Activated T-helper 1 cell treated with anti-CD3 and anti-CD28 coated beads, Interleukin-12 subunit alpha, Interleukin-12 subunit beta, Interleukin-2, Interleukin-4 antibody, amounts not matched to agents 30 ng/mL and 10 ng/mL and 1 ng/mL, durations not matched to agents 14 hours and 24 hours and 36 hours (primary cell): ENCODE measurements around the gene PAPPA2. TPM values are rescaled to one million over a fixed set of nuclear protein-coding genes. Genes with fewer than 3 reads are reported as not detected.
"Not testable (repeated sequence)": the region's sequence is repeated elsewhere in the genome, so short reads cannot be mapped to it uniquely, and the experiment has no call there.

Experiments used
- DNase-seq: peaks from one replicate; pipeline ENCODE4 v3.0.0; 2021; ENCODE audit warnings: low spot score
- H3K27ac Mint-ChIP-seq: one replicate; pipeline ENCODE4 v1.8.0; 2021; ENCODE audit warnings: mild to moderate bottlenecking, mixed read lengths
- H3K27me3 Mint-ChIP-seq: one replicate; pipeline ENCODE4 v1.8.0; 2022; ENCODE audit warnings: mild to moderate bottlenecking, moderate library complexity, mixed read lengths; ENCODE audit not compliant: insufficient read depth
- H3K36me3 Mint-ChIP-seq: one replicate; pipeline ENCODE4 v1.8.0; 2021; ENCODE audit warnings: low read depth, mixed read lengths
- H3K4me1 Mint-ChIP-seq: one replicate; pipeline ENCODE4 v1.8.0; 2021; ENCODE audit warnings: low read depth, mixed read lengths
- H3K4me3 Mint-ChIP-seq: one replicate; pipeline ENCODE4 v1.8.0; 2021; ENCODE audit warnings: mild to moderate bottlenecking, moderate library complexity, mixed read lengths
- H3K9me3 Mint-ChIP-seq: one replicate; pipeline ENCODE4 v1.8.0; 2021; ENCODE audit warnings: mixed read lengths
- intact Hi-C: fragments of 100-400 bp; cut with micrococcal nuclease; formaldehyde crosslinking; loops from one replicate; pipeline ENCODE4 v1.15.1; 2024
- total RNA-seq: library from RNA; stranded (reverse); gene quantifications from 2 replicates; pipeline ENCODE4 v1.2.3, GENCODE V29; 2022

Gene PAPPA2, protein sequence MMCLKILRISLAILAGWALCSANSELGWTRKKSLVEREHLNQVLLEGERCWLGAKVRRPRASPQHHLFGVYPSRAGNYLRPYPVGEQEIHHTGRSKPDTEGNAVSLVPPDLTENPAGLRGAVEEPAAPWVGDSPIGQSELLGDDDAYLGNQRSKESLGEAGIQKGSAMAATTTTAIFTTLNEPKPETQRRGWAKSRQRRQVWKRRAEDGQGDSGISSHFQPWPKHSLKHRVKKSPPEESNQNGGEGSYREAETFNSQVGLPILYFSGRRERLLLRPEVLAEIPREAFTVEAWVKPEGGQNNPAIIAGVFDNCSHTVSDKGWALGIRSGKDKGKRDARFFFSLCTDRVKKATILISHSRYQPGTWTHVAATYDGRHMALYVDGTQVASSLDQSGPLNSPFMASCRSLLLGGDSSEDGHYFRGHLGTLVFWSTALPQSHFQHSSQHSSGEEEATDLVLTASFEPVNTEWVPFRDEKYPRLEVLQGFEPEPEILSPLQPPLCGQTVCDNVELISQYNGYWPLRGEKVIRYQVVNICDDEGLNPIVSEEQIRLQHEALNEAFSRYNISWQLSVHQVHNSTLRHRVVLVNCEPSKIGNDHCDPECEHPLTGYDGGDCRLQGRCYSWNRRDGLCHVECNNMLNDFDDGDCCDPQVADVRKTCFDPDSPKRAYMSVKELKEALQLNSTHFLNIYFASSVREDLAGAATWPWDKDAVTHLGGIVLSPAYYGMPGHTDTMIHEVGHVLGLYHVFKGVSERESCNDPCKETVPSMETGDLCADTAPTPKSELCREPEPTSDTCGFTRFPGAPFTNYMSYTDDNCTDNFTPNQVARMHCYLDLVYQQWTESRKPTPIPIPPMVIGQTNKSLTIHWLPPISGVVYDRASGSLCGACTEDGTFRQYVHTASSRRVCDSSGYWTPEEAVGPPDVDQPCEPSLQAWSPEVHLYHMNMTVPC (N-terminal part only)
- 0.10 and 0.22 TPM in 2 replicates for total RNA-seq

DNA sequence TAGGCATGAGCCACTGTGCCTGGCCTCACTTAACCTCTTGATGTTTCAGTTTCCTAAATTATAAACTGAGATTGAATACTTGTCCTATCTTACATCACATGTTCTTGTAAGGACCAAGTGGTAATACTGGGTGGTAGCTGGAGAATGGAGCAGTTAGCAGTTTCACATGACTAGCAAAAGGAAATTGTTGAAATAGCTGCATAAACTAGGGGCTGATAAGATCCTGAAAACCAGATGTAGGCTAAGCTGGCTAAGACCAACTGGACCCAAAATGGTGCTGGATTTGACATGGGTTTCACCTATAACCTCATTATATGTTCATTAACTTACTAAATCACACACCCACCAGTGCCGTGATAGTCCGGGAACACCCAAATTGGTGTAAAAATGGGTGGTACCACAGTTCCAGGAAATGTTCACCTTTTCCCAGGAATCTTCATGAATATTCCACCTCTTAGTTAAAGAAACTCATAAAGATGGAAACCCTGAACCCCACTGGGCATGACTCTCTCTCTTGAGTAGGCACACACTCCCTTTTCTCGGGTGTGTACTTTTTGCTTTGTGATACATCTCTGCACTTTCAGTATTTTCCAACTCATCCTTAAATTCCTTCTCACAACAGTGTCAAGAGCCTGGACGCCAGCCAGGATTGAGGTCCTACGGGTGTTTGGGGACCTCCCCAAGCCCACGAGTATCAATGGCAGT, at the start of gene PAPPA2:
Gene PAPPA2, plus strand, starts transcription at position 502 of the 705 bp plus-strand sequence. CDS start 93,148 bp downstream, outside the sequence.
- H3K36me3 Mint-ChIP-seq: no peaks in the 10 kb centered on the region
- H3K9me3 Mint-ChIP-seq: no peaks in the 10 kb centered on the region
- no peaks in the 10 kb centered on the region for H3K4me1 Mint-ChIP-seq
- H3K4me3 Mint-ChIP-seq: no peak within 1 kb of the TSS
- no peak within 1 kb of the TSS for H3K27ac Mint-ChIP-seq
- intact Hi-C loops: no loop called here
- H3K27me3 Mint-ChIP-seq: no peaks in the 10 kb centered on the region
- DNase-seq: no peak

DNA sequence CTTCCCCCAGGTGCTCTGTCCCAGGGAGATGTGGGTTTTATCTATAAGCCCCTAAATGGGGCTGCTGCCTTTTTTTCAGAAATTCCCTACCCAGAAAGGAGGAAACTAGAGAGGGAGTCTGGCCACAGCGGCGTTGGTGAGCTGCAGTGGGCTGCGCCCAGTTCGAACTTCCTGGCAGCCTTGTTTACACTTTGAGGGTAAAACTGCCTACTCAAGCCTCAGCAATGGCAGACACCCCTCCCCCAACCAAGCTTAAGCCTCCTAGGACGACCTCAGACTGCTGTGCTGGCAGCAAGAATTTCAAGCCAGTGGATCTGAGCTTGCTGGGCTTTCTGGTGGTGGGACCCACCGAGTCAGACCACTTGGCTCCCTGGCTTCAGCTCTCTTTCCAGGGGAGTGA, 46.2 kb upstream of the PAPPA2 start:
- no peaks in the 10 kb centered on the region for H3K9me3 Mint-ChIP-seq
- no peak for DNase-seq
- no peaks in the 10 kb centered on the region for H3K36me3 Mint-ChIP-seq
- H3K4me1 Mint-ChIP-seq: no peaks in the 10 kb centered on the region
- no peak overlapping the region for H3K27ac Mint-ChIP-seq
- H3K4me3 Mint-ChIP-seq: no peak overlapping the region
- intact Hi-C loops: no loop called here
- H3K27me3 Mint-ChIP-seq: no peaks in the 10 kb centered on the region

DNA sequence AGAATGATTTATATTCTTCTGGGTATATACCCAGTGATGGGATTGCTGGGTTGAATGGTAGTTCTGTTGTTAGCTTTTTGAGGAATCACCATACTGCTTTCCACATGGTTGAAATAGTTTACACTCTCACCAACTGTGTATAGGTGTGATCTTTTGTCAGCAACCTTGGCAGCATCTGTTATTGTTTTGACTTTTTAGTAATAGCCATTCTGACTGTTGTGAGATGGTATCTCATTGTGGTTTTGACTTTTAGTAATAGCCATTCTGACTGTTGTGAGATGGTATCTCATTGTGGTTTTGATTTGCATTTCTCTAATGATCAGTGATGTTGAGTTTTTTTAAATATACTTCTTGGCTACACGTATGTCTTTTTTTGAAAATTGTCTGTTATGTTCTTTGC, 43.4 kb upstream of the PAPPA2 start:
- H3K27ac Mint-ChIP-seq, intact Hi-C loops, H3K27me3 Mint-ChIP-seq: not testable (repeated sequence)

DNA sequence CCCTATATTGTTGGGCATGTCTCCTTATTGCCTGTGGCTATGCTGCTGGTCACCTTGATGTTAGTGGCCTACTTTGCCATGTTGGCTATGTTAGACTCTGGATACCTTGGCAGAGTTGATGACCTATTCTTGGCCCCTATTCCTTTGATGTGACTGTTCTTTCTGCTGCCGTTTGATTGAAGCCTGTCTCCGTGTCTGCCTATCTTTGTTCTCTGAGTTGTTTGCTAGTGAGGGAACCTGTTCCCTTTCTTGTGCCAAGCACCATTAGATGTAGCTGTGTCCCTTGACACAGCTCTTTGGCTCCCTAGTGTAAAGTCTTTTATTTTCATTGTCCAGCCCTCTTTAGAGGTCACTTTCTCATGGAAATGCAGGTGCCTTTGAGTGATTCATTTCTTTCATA, 28.7 kb upstream of the PAPPA2 start:
- Mint-ChIP-seq H3K36me3 (no peaks in the 10 kb centered on the region), H3K27ac (no peak overlapping the region), H3K27me3 (no peaks in the 10 kb centered on the region), H3K4me3 (no peak overlapping the region), H3K9me3 (no peaks in the 10 kb centered on the region), H3K4me1 (no peaks in the 10 kb centered on the region)
- intact Hi-C loops: loop anchor here (5.0 kb wide), 1 partner anchor 902 kb away; no protein-coding TSS in a partner anchor
- DNase-seq: no peak

More for the DNA sequence above, 43.4 kb upstream of the PAPPA2 start:
- H3K4me3 Mint-ChIP-seq, H3K4me1 Mint-ChIP-seq, DNase-seq, H3K36me3 Mint-ChIP-seq, H3K9me3 Mint-ChIP-seq: not testable (repeated sequence)

DNA sequence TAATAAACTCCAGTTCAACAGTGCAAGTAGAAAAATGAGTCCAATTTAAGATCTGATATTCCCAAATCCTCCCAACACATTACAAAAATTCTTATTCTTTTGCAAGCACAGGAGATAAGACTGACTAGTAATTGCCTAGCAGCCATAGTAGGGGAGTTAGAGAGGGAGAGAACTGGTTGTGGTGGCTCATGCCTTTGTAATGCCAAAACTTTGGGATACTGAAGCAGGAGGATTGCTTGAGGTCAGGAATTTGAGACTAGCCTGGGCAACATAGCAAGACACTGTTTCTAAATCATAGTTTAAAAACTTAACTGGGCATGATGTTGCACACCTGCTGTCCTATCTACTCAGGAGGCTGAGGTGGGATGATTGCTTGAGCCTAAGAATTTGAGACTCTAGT, 26.7 kb upstream of the PAPPA2 start:
- Mint-ChIP-seq H3K4me1 (no peaks in the 10 kb centered on the region), H3K9me3 (no peaks in the 10 kb centered on the region), H3K36me3 (no peaks in the 10 kb centered on the region), H3K4me3 (no peak overlapping the region), H3K27me3 (no peaks in the 10 kb centered on the region), H3K27ac (no peak overlapping the region)
- no peak for DNase-seq
- intact Hi-C loops: no loop called here

- Mint-ChIP-seq H3K4me3 (no peak overlapping the region), H3K27me3 (no peaks in the 10 kb centered on the region), H3K27ac (no peak overlapping the region), H3K4me1 (no peaks in the 10 kb centered on the region), H3K36me3 (no peaks in the 10 kb centered on the region), H3K9me3 (no peaks in the 10 kb centered on the region)
- intact Hi-C loops: no loop called here
- DNase-seq: no peak
These were observed 22.8 kb upstream of the PAPPA2 start for GRCh38 chr1:176440176-176440575.

DNA sequence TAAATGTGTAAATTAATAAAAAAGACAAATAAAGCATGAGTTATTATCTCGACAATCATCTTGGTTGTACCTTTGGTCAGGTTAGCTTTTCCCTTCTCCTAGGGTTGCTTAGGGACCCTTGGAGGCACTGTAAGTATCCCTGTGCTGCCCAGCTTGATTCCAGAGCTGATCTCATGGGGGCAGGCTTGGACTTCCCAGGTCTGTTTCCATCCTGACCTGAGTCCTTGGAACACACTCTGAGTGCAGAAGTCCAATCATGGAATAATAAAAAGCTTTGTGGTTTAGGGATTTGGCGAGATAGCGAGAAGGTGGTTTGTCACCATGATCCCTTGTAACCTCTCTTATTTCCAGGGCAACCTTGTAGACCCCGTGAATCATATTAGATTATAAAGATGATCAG, 18.7 kb upstream of the PAPPA2 start:
- Mint-ChIP-seq H3K36me3 (no peaks in the 10 kb centered on the region), H3K4me1 (no peaks in the 10 kb centered on the region), H3K27me3 (peaks cover 2% of the 10 kb centered on the region), H3K9me3 (no peaks in the 10 kb centered on the region), H3K27ac (no peak overlapping the region), H3K4me3 (no peak overlapping the region)
- intact Hi-C loops: no loop called here
- no peak for DNase-seq

DNA sequence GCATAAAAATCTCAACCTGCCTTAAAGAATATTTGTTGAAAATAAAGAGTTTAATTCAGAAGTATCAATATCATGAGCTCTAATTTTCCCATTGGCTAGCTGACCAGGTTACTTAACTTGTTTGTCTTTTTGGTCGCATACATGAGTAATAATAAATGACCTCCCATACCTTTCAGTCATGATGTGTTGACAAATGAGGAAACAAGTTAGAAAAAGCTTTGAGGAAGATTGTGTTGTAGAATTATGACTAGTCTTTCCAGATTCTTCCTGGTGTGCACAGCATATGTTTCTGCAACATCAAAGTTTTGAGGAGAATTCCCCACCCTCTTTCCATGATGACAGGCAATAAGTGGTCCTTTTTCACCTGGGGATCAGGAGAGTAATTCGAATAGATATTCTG, 17.6 kb upstream of the PAPPA2 start:
- no peaks in the 10 kb centered on the region for H3K9me3 Mint-ChIP-seq
- DNase-seq: no peak
- H3K4me3 Mint-ChIP-seq: no peak overlapping the region
- H3K27ac Mint-ChIP-seq: no peak overlapping the region
- H3K4me1 Mint-ChIP-seq: no peaks in the 10 kb centered on the region
- H3K27me3 Mint-ChIP-seq: peaks cover 2% of the 10 kb centered on the region
- intact Hi-C loops: no loop called here
- no peaks in the 10 kb centered on the region for H3K36me3 Mint-ChIP-seq

DNA sequence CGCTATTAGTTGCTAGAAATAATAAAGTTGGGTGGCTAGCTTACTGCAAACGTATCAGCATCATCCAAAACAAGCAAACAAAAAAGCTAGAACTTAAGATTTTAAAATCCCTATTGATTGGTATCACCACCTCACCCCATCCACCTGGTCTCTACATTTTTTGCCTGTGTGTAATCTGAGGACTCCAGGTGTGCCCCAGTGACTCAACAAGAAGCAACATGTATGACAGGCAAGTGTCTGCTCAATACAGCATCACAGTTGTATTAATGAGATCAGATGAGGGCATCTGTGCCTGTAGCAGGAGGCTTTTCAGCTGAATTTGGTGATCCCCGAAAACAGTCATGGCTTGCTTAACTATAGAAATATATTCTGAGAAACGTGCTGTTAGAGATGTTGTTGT, 14.6 kb upstream of the PAPPA2 start:
- no peak for DNase-seq
- intact Hi-C loops: no loop called here
- Mint-ChIP-seq H3K4me1 (no peaks in the 10 kb centered on the region), H3K4me3 (no peak overlapping the region), H3K27me3 (peaks cover 2% of the 10 kb centered on the region), H3K9me3 (no peaks in the 10 kb centered on the region), H3K36me3 (no peaks in the 10 kb centered on the region), H3K27ac (no peak overlapping the region)

- intact Hi-C loops: no loop called here
- peaks cover under 1% of the 10 kb centered on the region for H3K27me3 Mint-ChIP-seq
- no peak overlapping the region for H3K4me3 Mint-ChIP-seq
- H3K36me3 Mint-ChIP-seq: no peaks in the 10 kb centered on the region
- no peaks in the 10 kb centered on the region for H3K4me1 Mint-ChIP-seq
- no peaks in the 10 kb centered on the region for H3K9me3 Mint-ChIP-seq
- H3K27ac Mint-ChIP-seq: no peak overlapping the region
- no peak for DNase-seq
These were observed 12.4 kb upstream of the PAPPA2 start for GRCh38 chr1:176450526-176450925.

GRCh38 chr1:176451741-176452140, 11.2 kb upstream of the PAPPA2 start:
- H3K4me3 Mint-ChIP-seq, H3K9me3 Mint-ChIP-seq, H3K36me3 Mint-ChIP-seq, H3K4me1 Mint-ChIP-seq, intact Hi-C loops, H3K27me3 Mint-ChIP-seq, DNase-seq, H3K27ac Mint-ChIP-seq: not testable (repeated sequence)

DNA sequence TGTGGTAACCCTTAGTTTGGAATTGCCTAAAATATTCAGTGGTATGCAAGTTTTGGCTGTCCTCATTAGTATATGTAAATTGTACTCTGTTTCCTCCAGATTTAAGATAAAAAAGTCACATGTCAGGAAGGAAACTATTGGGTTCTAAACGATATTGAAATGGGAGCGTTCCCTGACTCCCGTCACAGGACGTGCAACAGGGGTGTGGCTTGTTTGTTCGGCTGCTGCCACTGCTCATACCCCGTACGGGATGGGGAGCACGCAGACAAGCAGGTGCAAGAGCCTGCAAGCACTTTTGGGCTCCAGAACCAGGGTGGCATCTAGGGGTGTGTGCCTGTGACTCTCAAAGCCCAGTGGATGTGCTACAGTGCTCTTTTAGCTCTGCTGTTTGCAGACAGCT, 6.2 kb upstream of the PAPPA2 start:
- no peak overlapping the region for H3K27ac Mint-ChIP-seq
- H3K27me3 Mint-ChIP-seq: no peaks in the 10 kb centered on the region
- no peak for DNase-seq
- H3K9me3 Mint-ChIP-seq: no peaks in the 10 kb centered on the region
- no peaks in the 10 kb centered on the region for H3K4me1 Mint-ChIP-seq
- intact Hi-C loops: no loop called here
- no peak overlapping the region for H3K4me3 Mint-ChIP-seq
- no peaks in the 10 kb centered on the region for H3K36me3 Mint-ChIP-seq
